Epithelial cell of esophagus (primary cell): Measurements from ENCODE around the gene ADPRHL1.

ENCODE experiments used
- DNase-seq: peaks from one replicate; pipeline ENCODE4 v3.0.0; 2010; ENCODE audit warnings: low read depth
- H3K4me3 ChIP-seq: 2 replicates; pipeline ENCODE4 v1.5.1; 2011; ENCODE audit warnings: mild to moderate bottlenecking, low read length, control low read depth
- CTCF ChIP-seq: IDR thresholded peaks from 2 replicates; pipeline ENCODE4 v1.5.1; 2011; ENCODE audit warnings: low read depth, mild to moderate bottlenecking, low read length, control low read depth, inconsistent platforms; ENCODE audit not compliant: insufficient read depth; ENCODE audit errors: missing control alignments

Gene ADPRHL1

GRCh38 chr13:113406321-113407102 is 46.8 kb downstream of the ADPRHL1 start:
- no peak for DNase-seq
- H3K4me3 ChIP-seq, result no peak overlapping the region
- no peak for TF ChIP-seq CTCF

- no peak for DNase-seq
- no peak for TF ChIP-seq CTCF
- no peak overlapping the region for H3K4me3 ChIP-seq
These were observed 47.6 kb downstream of the ADPRHL1 start for GRCh38 chr13:113405481-113406300.

- no peak for DNase-seq
- H3K4me3 ChIP-seq, result no peak overlapping the region
- no peak for TF ChIP-seq CTCF
These were observed 48.4 kb downstream of the ADPRHL1 start for GRCh38 chr13:113404723-113405471.

DNA sequence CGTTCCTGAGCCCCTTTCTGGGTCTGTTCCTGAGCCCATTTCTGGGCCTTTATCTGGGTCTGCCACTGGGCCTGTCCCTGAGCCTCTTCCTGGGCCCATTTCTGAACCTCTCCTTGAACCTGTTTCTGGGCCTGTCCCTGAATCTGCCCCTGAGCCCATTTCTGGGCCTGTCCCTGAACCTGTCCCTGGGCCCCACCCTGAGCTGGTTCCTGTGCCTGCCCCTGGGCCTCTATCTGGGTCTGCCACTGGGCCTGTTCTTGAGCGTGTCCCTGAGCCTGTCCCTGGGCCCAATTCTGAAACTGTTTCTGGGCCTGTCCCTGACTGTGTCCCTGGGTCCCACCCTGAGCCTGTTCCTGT is 48.9 kb downstream of the ADPRHL1 start:
- TF ChIP-seq CTCF, result no peak
- no peak for DNase-seq
- no peak overlapping the region for H3K4me3 ChIP-seq

GRCh38 chr13:113403255-113404104 is 49.8 kb downstream of the ADPRHL1 start:
- no peak for TF ChIP-seq CTCF
- H3K4me3 ChIP-seq, result no peak overlapping the region
- no peak for DNase-seq
